Measurements from ENCODE around the gene CUBN. TPM values are rescaled to one million over a fixed set of nuclear protein-coding genes. Genes with fewer than 3 reads are reported as not detected.

Gene CUBN
- total RNA-seq, 1 experiment from 2014 or later = 0.80 TPM

DNA sequence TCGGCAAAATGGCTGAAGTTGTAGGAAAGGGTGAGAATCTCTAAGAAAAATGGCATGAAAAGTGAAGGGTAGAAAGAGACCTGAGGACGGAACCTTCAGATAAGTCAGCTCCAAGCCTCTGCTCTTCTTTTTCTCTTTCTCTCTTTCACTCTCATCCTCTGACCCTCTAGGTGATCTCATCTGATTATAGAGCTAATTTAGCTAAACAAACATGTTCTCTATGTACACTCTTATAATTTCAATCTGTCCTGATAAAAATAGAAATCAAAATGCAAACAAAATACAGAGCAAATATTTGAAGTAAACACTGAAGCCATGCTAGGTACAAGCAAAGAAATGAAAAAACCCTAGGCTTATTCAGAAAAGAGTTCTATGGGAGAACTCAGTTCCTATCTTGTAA lies 14.4 kb upstream of the CUBN start:
- H3K4me1 ChIP-seq (ENCODE audit: insufficient read depth, low read length) = no peaks in the 10 kb centered on the region
- DNase-seq = no peak
- no peak overlapping the region for H3K4me3 ChIP-seq (ENCODE audit: low read length)
- H3K36me3 ChIP-seq (ENCODE audit: low read depth, low read length) = no peaks in the 10 kb centered on the region
- TF ChIP-seq EZH2 (IDR thresholded peaks at IDR 0.05; ENCODE audit: low read length, unreplicated experiment) (no peak), EZH2phosphoT487 (IDR thresholded peaks at IDR 0.05; ENCODE audit: borderline replicate concordance, low read length) (no peak), CTCF (conservative IDR thresholded peaks at IDR 0.05; ENCODE audit: low read depth, low read length) (no peak)
- no peak overlapping the region for H2AFZ ChIP-seq (ENCODE audit: low read length)
- intact Hi-C loops (cut with micrococcal nuclease) = no loop called here
- no peaks in the 10 kb centered on the region for H4K20me1 ChIP-seq (ENCODE audit: low read length)
- no peaks in the 10 kb centered on the region for H3K79me2 ChIP-seq (ENCODE audit: low read length)
- POLR2A ChIA-PET (ENCODE audit: unreplicated experiment) = no interaction called here
- CTCF ChIA-PET = interaction anchor here (0.7 kb wide), 1 partner anchor 87 kb away, joined by 3 read pairs; no protein-coding TSS in a partner anchor
- H3K4me2 ChIP-seq (ENCODE audit: low read length) = no peak overlapping the region
- no peaks in the 10 kb centered on the region for H3K9me3 ChIP-seq (ENCODE audit: low read length)
- no peak overlapping the region for H3K9ac ChIP-seq (ENCODE audit: low read length)
- no peaks in the 10 kb centered on the region for H3K9me2 ChIP-seq (replicated peaks; ENCODE audit: low read length)
- H3K27ac ChIP-seq (ENCODE audit: low read length) = peak overlapping the region; percentile 28; the same call in 1 of the 2 replicates
- no peaks in the 10 kb centered on the region for H3F3A ChIP-seq (ENCODE audit: low read length, unreplicated experiment)
- ATAC-seq = peak; percentile 55
- H3K27me3 ChIP-seq (ENCODE audit: low read length) = no peaks in the 10 kb centered on the region
- no TSS peak for BruUV-seq (replicated peaks)

DNA sequence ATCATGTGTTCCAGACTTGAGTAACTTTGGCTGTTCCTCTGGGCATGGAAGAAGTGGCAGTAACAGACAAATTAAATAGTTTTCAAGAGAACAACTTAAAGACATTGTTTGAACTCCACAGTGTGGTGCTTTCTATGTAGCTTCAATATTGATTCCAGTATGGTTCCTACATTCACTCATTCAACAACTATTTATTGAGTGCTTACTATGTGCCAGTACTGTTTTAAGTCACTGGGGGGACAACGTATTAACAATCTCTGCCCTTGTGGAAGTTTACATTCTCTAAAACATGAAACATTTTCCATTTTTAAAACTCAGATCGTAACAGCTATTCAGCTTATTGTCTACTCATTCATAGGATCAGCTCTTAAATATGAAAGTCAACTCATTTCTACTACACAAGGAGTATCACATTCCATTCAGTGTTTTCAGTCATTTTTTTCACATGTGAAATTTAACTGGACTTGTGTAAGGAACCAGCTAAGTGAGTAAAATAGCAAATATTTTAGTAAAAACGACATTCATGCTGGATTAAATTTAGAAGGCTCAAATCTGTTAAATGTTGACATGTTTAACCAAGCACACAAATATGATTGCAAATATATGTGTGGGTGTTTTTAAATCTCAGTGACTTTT lies 13.6 kb upstream of the CUBN start:
- Histone ChIP-seq H3K27me3 (ENCODE audit: low read length) (no peaks in the 10 kb centered on the region), H3K9ac (ENCODE audit: low read length) (no peak overlapping the region), H3K9me2 (replicated peaks; ENCODE audit: low read length) (no peaks in the 10 kb centered on the region), H3K4me3 (ENCODE audit: low read length) (no peak overlapping the region), H3F3A (ENCODE audit: low read length, unreplicated experiment) (no peaks in the 10 kb centered on the region), H3K4me2 (ENCODE audit: low read length) (no peak overlapping the region), H2AFZ (ENCODE audit: low read length) (no peak overlapping the region), H3K9me3 (ENCODE audit: low read length) (no peaks in the 10 kb centered on the region), H4K20me1 (ENCODE audit: low read length) (no peaks in the 10 kb centered on the region), H3K36me3 (ENCODE audit: low read depth, low read length) (no peaks in the 10 kb centered on the region), H3K4me1 (ENCODE audit: insufficient read depth, low read length) (no peaks in the 10 kb centered on the region), H3K79me2 (ENCODE audit: low read length) (no peaks in the 10 kb centered on the region), H3K27ac (ENCODE audit: low read length) (no peak overlapping the region)
- intact Hi-C loops (cut with micrococcal nuclease) = no loop called here
- DNase-seq (no peak), ATAC-seq (no peak)
- BruUV-seq (replicated peaks) = no TSS peak
- ChIA-PET POLR2A (ENCODE audit: unreplicated experiment) (no interaction called here), CTCF (no interaction called here)
- TF ChIP-seq CTCF (conservative IDR thresholded peaks at IDR 0.05; ENCODE audit: low read depth, low read length) (no peak), EZH2phosphoT487 (IDR thresholded peaks at IDR 0.05; ENCODE audit: borderline replicate concordance, low read length) (no peak), EZH2 (IDR thresholded peaks at IDR 0.05; ENCODE audit: low read length, unreplicated experiment) (no peak)

- CTCF ChIA-PET = no interaction called here
- no peak for ATAC-seq
Measured at GRCh38 chr10:17141504-17142229, 12.1 kb upstream of the CUBN start.

More at GRCh38 chr10:17141504-17142229, 12.1 kb upstream of the CUBN start:
- Histone ChIP-seq H3K79me2 (ENCODE audit: low read length) (no peaks in the 10 kb centered on the region), H3K9me2 (replicated peaks; ENCODE audit: low read length) (no peaks in the 10 kb centered on the region), H3K36me3 (ENCODE audit: low read depth, low read length) (no peaks in the 10 kb centered on the region), H3K9me3 (ENCODE audit: low read length) (no peaks in the 10 kb centered on the region), H3K27ac (ENCODE audit: low read length) (no peak overlapping the region), H4K20me1 (ENCODE audit: low read length) (no peaks in the 10 kb centered on the region), H3K4me2 (ENCODE audit: low read length) (no peak overlapping the region), H2AFZ (ENCODE audit: low read length) (no peak overlapping the region), H3F3A (ENCODE audit: low read length, unreplicated experiment) (no peaks in the 10 kb centered on the region), H3K4me1 (ENCODE audit: insufficient read depth, low read length) (no peaks in the 10 kb centered on the region), H3K9ac (ENCODE audit: low read length) (no peak overlapping the region), H3K4me3 (ENCODE audit: low read length) (no peak overlapping the region), H3K27me3 (ENCODE audit: low read length) (no peaks in the 10 kb centered on the region)
- no peak for TF ChIP-seq EZH2phosphoT487 (IDR thresholded peaks at IDR 0.05; ENCODE audit: borderline replicate concordance, low read length)
- TF ChIP-seq CTCF (conservative IDR thresholded peaks at IDR 0.05; ENCODE audit: low read depth, low read length) = no peak
- no peak for TF ChIP-seq EZH2 (IDR thresholded peaks at IDR 0.05; ENCODE audit: low read length, unreplicated experiment)
- no TSS peak for BruUV-seq (replicated peaks)
- POLR2A ChIA-PET (ENCODE audit: unreplicated experiment) = no interaction called here
- no peak for DNase-seq
- intact Hi-C loops (cut with micrococcal nuclease) = no loop called here
